CD14-positive monocyte (primary cell): ENCODE data around the gene TMEM239. TPM values are rescaled to one million over a fixed set of nuclear protein-coding genes. Genes with fewer than 3 reads are reported as not detected.

Experiments
- DNase-seq, 3 donors: peaks; one replicate each; pipeline ENCODE4 v3.0.0-alpha.2; 2011 to 2022
- H2AFZ ChIP-seq: 2 replicates; pipeline ENCODE4 v1.6.0; 2012; ENCODE audit warnings: mild to moderate bottlenecking, low read depth, low read length, inconsistent platforms; ENCODE audit not compliant: insufficient read depth, poor library complexity, severe bottlenecking
- H3K27ac ChIP-seq, 2 donors: 1 replicate in 1 of 2; 2 replicates in 1 of 2; pipeline ENCODE4 v1.5.1; 2012 to 2013; ENCODE audit warnings: low read length in 2 of 2, control low read depth in 1 of 2, inconsistent platforms in 1 of 2, low read depth in 1 of 2, mild to moderate bottlenecking in 1 of 2
- H3K27me3 ChIP-seq, 2 donors: one replicate each; pipeline versions ENCODE4 v1.6.0 to v1.6.1; 2011 to 2013; ENCODE audit warnings: low read length in 2 of 2; ENCODE audit not compliant: control insufficient read depth in 2 of 2, insufficient read depth in 2 of 2
- H3K36me3 ChIP-seq, 2 donors: replicated peaks in 1 of 2; 1 replicate in 1 of 2; 2 replicates in 1 of 2; pipeline versions ENCODE4 v1.5.1 to v1.6.1; 2012 to 2013; ENCODE audit warnings: low read length in 2 of 2, control low read depth in 1 of 2, inconsistent platforms in 1 of 2, mild to moderate bottlenecking in 1 of 2; ENCODE audit not compliant: insufficient read depth in 2 of 2, control insufficient read depth in 1 of 2
- H3K4me1 ChIP-seq, 2 donors: 1 replicate in 1 of 2; 2 replicates in 1 of 2; pipeline versions ENCODE4 v1.5.1 to v1.6.1; 2012 to 2013; ENCODE audit warnings: low read length in 2 of 2, control low read depth in 1 of 2, inconsistent platforms in 1 of 2, mild to moderate bottlenecking in 1 of 2, moderate library complexity in 1 of 2; ENCODE audit not compliant: insufficient read depth in 2 of 2, control insufficient read depth in 1 of 2
- H3K4me2 ChIP-seq: replicated peaks from 2 replicates; pipeline ENCODE3; 2012; ENCODE audit warnings: low read length, moderate library complexity, mild to moderate bottlenecking; ENCODE audit not compliant: poor library complexity, severe bottlenecking; ENCODE audit errors: extremely low read depth
- H3K4me3 ChIP-seq, 3 experiments: fragments of 200-600 bp in 1 of 3; sonication (generic) in 1 of 3; replicated peaks in 1 of 3; 1 replicate in 2 of 3; 2 replicates in 1 of 3; pipeline ENCODE4 v1.5.1; 2011 to 2013; ENCODE audit warnings: low read length in 3 of 3, mild to moderate bottlenecking in 3 of 3, control low read depth in 2 of 3, low read depth in 2 of 3, inconsistent platforms in 1 of 3, moderate library complexity in 1 of 3
- H3K79me2 ChIP-seq: 2 replicates; pipeline ENCODE4 v1.6.0; 2012; ENCODE audit warnings: mild to moderate bottlenecking, control low read depth, inconsistent platforms, low read length, moderate library complexity; ENCODE audit not compliant: insufficient read depth
- H3K9ac ChIP-seq: 2 replicates; pipeline ENCODE4 v1.6.0; 2017; ENCODE audit warnings: low read length, mild to moderate bottlenecking; ENCODE audit not compliant: insufficient read depth, poor library complexity, severe bottlenecking
- H3K9me3 ChIP-seq, 2 donors: replicated peaks in 1 of 2; 1 replicate in 1 of 2; 2 replicates in 1 of 2; pipeline versions ENCODE4 v1.5.1 to v1.6.1; 2012 to 2013; ENCODE audit warnings: low read length in 2 of 2, control low read depth in 1 of 2; ENCODE audit not compliant: control insufficient read depth in 1 of 2, insufficient read depth in 1 of 2
- H4K20me1 ChIP-seq: 2 replicates; pipeline ENCODE4 v1.6.0; 2012; ENCODE audit warnings: mild to moderate bottlenecking, low read length, control low read depth, moderate library complexity; ENCODE audit not compliant: insufficient read depth
- H3K27ac Mint-ChIP-seq, 7 donors: one replicate each; pipeline ENCODE4 v1.8.0; 2020; ENCODE audit warnings: mild to moderate bottlenecking in 7 of 7, mixed read lengths in 7 of 7, moderate library complexity in 6 of 7, inconsistent platforms in 2 of 7
- H3K27me3 Mint-ChIP-seq, 3 donors: one replicate each; pipeline ENCODE4 v1.8.0; 2021 to 2022; ENCODE audit warnings: low read depth in 3 of 3, mild to moderate bottlenecking in 3 of 3, mixed read lengths in 3 of 3, moderate library complexity in 3 of 3, inconsistent platforms in 1 of 3
- H3K36me3 Mint-ChIP-seq, 2 donors: one replicate each; pipeline ENCODE4 v1.8.0; 2020; ENCODE audit warnings: mixed read lengths in 2 of 2, inconsistent platforms in 1 of 2, mild to moderate bottlenecking in 1 of 2
- H3K4me1 Mint-ChIP-seq: one replicate; pipeline ENCODE4 v1.8.0; 2020; ENCODE audit warnings: mild to moderate bottlenecking, mixed read lengths
- H3K4me3 Mint-ChIP-seq, 2 donors: one replicate each; pipeline ENCODE4 v1.8.0; 2020; ENCODE audit warnings: mild to moderate bottlenecking in 2 of 2, mixed read lengths in 2 of 2, moderate library complexity in 1 of 2
- H3K9me3 Mint-ChIP-seq, 7 donors: one replicate each; pipeline ENCODE4 v1.8.0; 2020 to 2022; ENCODE audit warnings: mixed read lengths in 7 of 7, mild to moderate bottlenecking in 6 of 7, moderate library complexity in 6 of 7, inconsistent platforms in 2 of 7
- CTCF ChIP-seq: fragments of 200-600 bp; IDR thresholded peaks from one replicate; pipeline ENCODE4 v1.8.0; 2022; ENCODE audit warnings: antibody characterized with exemption, mild to moderate bottlenecking
- WGBS: methylation state at CpG from one replicate; pipeline ENCODE4 v1.1.5; 2013; ENCODE audit warnings: missing lambda C conversion rate; ENCODE audit not compliant: insufficient coverage; 5-methylcytosine and 5-hydroxymethylcytosine counted together
- intact Hi-C, 2 donors: fragments of 100-400 bp; cut with micrococcal nuclease; formaldehyde crosslinking; loops; one replicate each; pipeline versions ENCODE4 v1.15.0 to v1.15.1; 2023
- polyA plus RNA-seq, 3 donors: library from polyadenylated mRNA; depleted of rRNA in 1 of 3; unstranded in 2 of 3; stranded (reverse) in 1 of 3; fragments of 300-500 nt in 2 of 3; fragments of >200 nt in 1 of 3; fragmentation: Illumina TruSeq in 2 of 3; gene quantifications; 1 replicate in 2 of 3; 2 replicates in 1 of 3; pipeline ENCODE4 v1.2.3, GENCODE V29; 2012 to 2021

Gene TMEM239
- polyA plus RNA-seq, 3 donors: not detected

GRCh38 chr20:2833761-2834160, 17.6 kb downstream of the TMEM239 start:
- no peak overlapping the region for H3K9ac ChIP-seq
- no peaks in the 10 kb centered on the region for H3K9me3 ChIP-seq
- Mint-ChIP-seq H3K36me3 (peaks cover 17 to 27% of the 10 kb centered on the region in 2 donors), H3K4me3 (no peak overlapping the region), H3K4me1 (peaks cover 19% of the 10 kb centered on the region), H3K27ac (peak overlapping the region in 1 of 7 donors; percentile 20), H3K27me3 (peaks cover 3 to 6% (median 5%) of the 10 kb centered on the region in 3 donors), H3K9me3 (no peaks in the 10 kb centered on the region)
- intact Hi-C loops: loop anchor here in 1 of 2 donors (5.0 kb wide), 1 partner anchor 39 kb away; the partner anchor contains the start of gene PTPRA
- H3K36me3 ChIP-seq: peaks cover 0 to 20% of the 10 kb centered on the region in 2 donors
- H3K4me3 ChIP-seq: no peak overlapping the region
- H3K79me2 ChIP-seq: no peaks in the 10 kb centered on the region
- no peak overlapping the region for H3K4me2 ChIP-seq
- H4K20me1 ChIP-seq: no peaks in the 10 kb centered on the region
- no peak overlapping the region for H3K27ac ChIP-seq
- no peak for TF ChIP-seq CTCF
- no peaks in the 10 kb centered on the region for H3K27me3 ChIP-seq
- H3K4me1 ChIP-seq: peaks cover 15 to 18% of the 10 kb centered on the region in 2 donors
- no CpG with 5 or more reads among the region's 1 CpG for WGBS
- DNase-seq: peak in 1 of 3 donors; percentile 14
- no peak overlapping the region for H2AFZ ChIP-seq

- Histone ChIP-seq H3K4me2 (no peak overlapping the region), H3K4me3 (no peak overlapping the region), H4K20me1 (no peaks in the 10 kb centered on the region), H3K79me2 (no peaks in the 10 kb centered on the region), H3K27ac (no peak overlapping the region), H3K27me3 (no peaks in the 10 kb centered on the region), H3K4me1 (peaks cover 19 to 20% of the 10 kb centered on the region in 2 donors), H3K9me3 (no peaks in the 10 kb centered on the region), H3K36me3 (peaks cover 0 to 20% of the 10 kb centered on the region in 2 donors), H3K9ac (no peak overlapping the region), H2AFZ (no peak overlapping the region)
- WGBS: 79% methylated on average over 5 of the region's 14 CpGs
- Mint-ChIP-seq H3K27me3 (peaks cover 3 to 8% (median 6%) of the 10 kb centered on the region in 3 donors), H3K36me3 (peaks cover 17 to 28% of the 10 kb centered on the region in 2 donors), H3K27ac (peak overlapping the region in 2 of 7 donors; percentile 20 to 53), H3K4me3 (no peak overlapping the region), H3K4me1 (peaks cover 24% of the 10 kb centered on the region), H3K9me3 (no peaks in the 10 kb centered on the region)
- intact Hi-C loops: loop anchor here in 1 of 2 donors (5.0 kb wide), 1 partner anchor 38 kb away; the partner anchor contains the start of gene PTPRA
- no peak for TF ChIP-seq CTCF
- DNase-seq: no peak
Measured at GRCh38 chr20:2834401-2835110, 18.4 kb downstream of the TMEM239 start.
